OCI-LY7 (cell line): ENCODE measurements around the gene GPC4. TPM values are rescaled to one million over a fixed set of nuclear protein-coding genes. Genes with fewer than 3 reads are reported as not detected.

Experiments
- BruUV-seq: library from RNA; stranded (reverse); fragments of 400-500 nt; replicated peaks from 2 replicates; lab custom pipeline; 2021; lab: Mats Ljungman, UMichigan
- CTCF ChIA-PET: fragments of 300-600 bp; sonication (Branson Sonifier 250); formaldehyde crosslinking; loops from one replicate; lab custom pipeline; 2022; ENCODE audit warnings: antibody characterized with exemption; ENCODE audit not compliant: unreplicated experiment; lab: Charles Lee
- POLR2A ChIA-PET: fragments of 300-600 bp; sonication (Branson Sonifier 250); formaldehyde crosslinking; loops from one replicate; lab custom pipeline; 2022; ENCODE audit warnings: antibody characterized with exemption; lab: Charles Lee
- DNase-seq: peaks from one replicate; pipeline ENCODE4 v3.0.0-alpha.2; 2015; ENCODE audit warnings: low spot score
- H2AFZ ChIP-seq: fragments of 200-600 bp; sonication (generic), shearing (Covaris generic); 2 replicates; pipeline ENCODE4 v1.6.1; 2014; ENCODE audit warnings: mild to moderate bottlenecking, antibody characterized with exemption, low read length, moderate library complexity
- H3K27ac ChIP-seq: fragments of 200-600 bp; sonication (generic); 2 replicates; pipeline ENCODE4 v1.5.1; 2014; ENCODE audit warnings: mixed run types, low read depth, mild to moderate bottlenecking, moderate library complexity, low read length, inconsistent platforms; ENCODE audit not compliant: poor library complexity, severe bottlenecking
- H3K36me3 ChIP-seq: fragments of 200-600 bp; sonication (generic); 2 replicates; pipeline ENCODE4 v1.6.1; 2014; ENCODE audit warnings: mild to moderate bottlenecking, antibody characterized with exemption, low read length, moderate library complexity, mixed read lengths; ENCODE audit not compliant: insufficient read depth
- H3K4me1 ChIP-seq: fragments of 200-600 bp; sonication (generic); 2 replicates; pipeline ENCODE4 v1.5.1; 2014; ENCODE audit warnings: mild to moderate bottlenecking, low read length; ENCODE audit not compliant: insufficient read depth, poor library complexity, severe bottlenecking
- H3K4me2 ChIP-seq: fragments of 200-600 bp; sonication (generic); 2 replicates; pipeline ENCODE4 v1.6.1; 2014; ENCODE audit warnings: mild to moderate bottlenecking, low read length
- H3K4me3 ChIP-seq: fragments of 200-600 bp; sonication (generic); 2 replicates; pipeline ENCODE4 v1.5.1; 2014; ENCODE audit warnings: mild to moderate bottlenecking, low read depth, low read length; ENCODE audit not compliant: poor library complexity, severe bottlenecking
- H3K79me2 ChIP-seq: fragments of 200-600 bp; sonication (generic); 2 replicates; pipeline ENCODE4 v1.6.1; 2016; ENCODE audit warnings: low read depth, mild to moderate bottlenecking, low read length, moderate library complexity, mixed read lengths; ENCODE audit not compliant: insufficient read depth
- H3K9me2 ChIP-seq: fragments of 200-600 bp; sonication (generic); 2 replicates; pipeline ENCODE4 v1.6.1; 2016; ENCODE audit warnings: mild to moderate bottlenecking, low read length, mixed read lengths; ENCODE audit not compliant: insufficient read depth
- H3K9me3 ChIP-seq: fragments of 200-600 bp; sonication (generic); 2 replicates; pipeline ENCODE4 v1.6.1; 2014; ENCODE audit warnings: mild to moderate bottlenecking, mixed run types, low read length, mixed read lengths
- H4K20me1 ChIP-seq: fragments of 200-600 bp; sonication (generic); 2 replicates; pipeline ENCODE4 v1.6.1; 2014; ENCODE audit warnings: mild to moderate bottlenecking, antibody characterized with exemption, low read length, moderate library complexity, mixed read lengths; ENCODE audit not compliant: insufficient read depth
- CTCF ChIP-seq: fragments of 200-600 bp; sonication (generic); conservative IDR thresholded peaks from 2 replicates; pipeline ENCODE4 v1.5.1; 2014; ENCODE audit warnings: mild to moderate bottlenecking, antibody characterized with exemption, low read length, moderate library complexity, mixed read lengths
- EZH2phosphoT487 ChIP-seq: fragments of 200-600 bp; sonication (generic); IDR thresholded peaks from 2 replicates; pipeline ENCODE4 v1.6.1; 2018; ENCODE audit warnings: low read depth, borderline replicate concordance, mild to moderate bottlenecking, mixed run types, antibody characterized with exemption, low read length, moderate library complexity, mixed read lengths
- intact Hi-C: fragments of 100-400 bp; cut with micrococcal nuclease; formaldehyde crosslinking; loops from one replicate; pipeline ENCODE4 v1.10.0; 2022; ENCODE audit not compliant: unreplicated experiment
- total RNA-seq, 2 experiments: library from RNA; depleted of rRNA in 1 of 2; stranded (reverse); fragments of >200 nt in 1 of 2; shearing (Covaris generic) in 1 of 2; gene quantifications; 2 replicates each; pipeline ENCODE4 v1.2.3, GENCODE V29; 2014 to 2022

Gene GPC4
- total RNA-seq, 2 experiments from 2014 or later: not detected

- Histone ChIP-seq H3K9me3 (no peaks in the 10 kb centered on the region), H3K4me1 (no peaks in the 10 kb centered on the region), H2AFZ (no peak overlapping the region), H3K79me2 (no peaks in the 10 kb centered on the region), H4K20me1 (no peaks in the 10 kb centered on the region), H3K9me2 (no peaks in the 10 kb centered on the region), H3K36me3 (no peaks in the 10 kb centered on the region), H3K4me2 (no peak overlapping the region), H3K4me3 (no peak overlapping the region), H3K27ac (no peak overlapping the region)
- ChIA-PET POLR2A (no interaction called here), CTCF (no interaction called here)
- no TSS peak for BruUV-seq
- no peak for TF ChIP-seq CTCF
- no peak for TF ChIP-seq EZH2phosphoT487
- DNase-seq: no peak
- intact Hi-C loops: no loop called here
Observed at GRCh38 chrX:133418588-133418987, 3.3 kb upstream of the GPC4 start.

GRCh38 chrX:133417364-133417763, 2.1 kb upstream of the GPC4 start:
- H3K9me2 ChIP-seq: no peaks in the 10 kb centered on the region
- H3K9me3 ChIP-seq: no peaks in the 10 kb centered on the region
- H3K4me2 ChIP-seq: no peak overlapping the region
- H2AFZ ChIP-seq: no peak overlapping the region
- no peak overlapping the region for H3K27ac ChIP-seq
- no peak for DNase-seq
- intact Hi-C loops: no loop called here
- CTCF ChIA-PET: no interaction called here
- no TSS peak for BruUV-seq
- POLR2A ChIA-PET: no interaction called here
- no peaks in the 10 kb centered on the region for H3K79me2 ChIP-seq
- TF ChIP-seq CTCF (no peak), EZH2phosphoT487 (no peak)
- H3K4me3 ChIP-seq: no peak overlapping the region
- no peaks in the 10 kb centered on the region for H3K4me1 ChIP-seq
- H4K20me1 ChIP-seq: no peaks in the 10 kb centered on the region
- no peaks in the 10 kb centered on the region for H3K36me3 ChIP-seq

GRCh38 chrX:133414406-133415275, 648 bp downstream of the GPC4 start:
- H3K27ac ChIP-seq: no peak overlapping the region
- no TSS peak for BruUV-seq
- ChIA-PET CTCF (no interaction called here), POLR2A (no interaction called here)
- no peaks in the 10 kb centered on the region for H4K20me1 ChIP-seq
- no peaks in the 10 kb centered on the region for H3K4me1 ChIP-seq
- H2AFZ ChIP-seq: no peak overlapping the region
- no peaks in the 10 kb centered on the region for H3K9me3 ChIP-seq
- no peaks in the 10 kb centered on the region for H3K9me2 ChIP-seq
- TF ChIP-seq EZH2phosphoT487 (no peak), CTCF (no peak)
- H3K4me2 ChIP-seq: no peak overlapping the region
- intact Hi-C loops: no loop called here
- H3K36me3 ChIP-seq: no peaks in the 10 kb centered on the region
- no peak overlapping the region for H3K4me3 ChIP-seq
- no peak for DNase-seq
- no peaks in the 10 kb centered on the region for H3K79me2 ChIP-seq
